Erythroblast (primary cell): ENCODE results near the gene GAK.

ENCODE experiments used
- GATA1 ChIP-seq: IDR thresholded peaks from 2 replicates; pipeline ENCODE4 v1.6.1; 2011; ENCODE audit warnings: low read depth, mild to moderate bottlenecking, control low read depth, low read length, moderate library complexity
- POLR2A ChIP-seq: IDR thresholded peaks from 2 replicates; pipeline ENCODE4 v1.6.1; 2011; ENCODE audit warnings: mild to moderate bottlenecking, low read length

DNA sequence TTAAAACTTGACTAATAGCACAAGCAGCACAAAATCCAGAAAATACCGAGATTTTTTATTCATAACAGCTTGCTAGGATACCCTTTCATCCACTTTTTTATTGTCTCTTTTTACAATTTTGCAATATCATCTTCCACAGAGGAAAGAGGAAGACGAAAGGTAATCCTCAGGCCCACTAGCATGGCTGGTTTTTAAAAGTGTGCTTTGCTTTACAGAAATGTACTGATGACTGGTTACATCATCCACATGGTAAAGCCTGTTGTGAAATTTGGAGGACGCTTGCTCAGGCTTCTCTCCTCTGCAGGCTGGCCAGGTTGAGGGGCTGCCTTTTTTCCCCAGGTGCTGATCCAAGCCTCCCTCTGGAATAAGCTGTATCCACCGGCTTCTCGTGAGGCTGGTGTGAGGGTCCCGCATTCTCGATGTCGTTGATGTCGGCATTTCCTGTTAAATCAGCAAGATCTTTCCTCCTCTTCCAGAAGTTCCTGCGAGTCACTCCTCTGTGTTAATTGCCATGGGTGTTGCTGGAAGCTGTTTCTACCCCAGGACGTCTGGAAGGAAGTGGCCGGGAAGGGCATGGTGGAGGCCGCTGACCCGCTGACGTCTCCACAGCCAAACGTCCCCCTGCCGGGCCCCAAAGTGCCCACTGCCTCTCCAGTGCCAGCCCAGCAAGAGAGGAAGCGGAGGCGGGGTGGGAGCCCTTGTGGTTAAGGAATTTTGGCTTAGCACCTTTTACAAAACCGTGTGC lies 47.0 kb upstream of the GAK start:
- no peak for TF ChIP-seq POLR2A
- TF ChIP-seq GATA1 = no peak
